ENCODE measurements around the gene FAM3C.

DNA sequence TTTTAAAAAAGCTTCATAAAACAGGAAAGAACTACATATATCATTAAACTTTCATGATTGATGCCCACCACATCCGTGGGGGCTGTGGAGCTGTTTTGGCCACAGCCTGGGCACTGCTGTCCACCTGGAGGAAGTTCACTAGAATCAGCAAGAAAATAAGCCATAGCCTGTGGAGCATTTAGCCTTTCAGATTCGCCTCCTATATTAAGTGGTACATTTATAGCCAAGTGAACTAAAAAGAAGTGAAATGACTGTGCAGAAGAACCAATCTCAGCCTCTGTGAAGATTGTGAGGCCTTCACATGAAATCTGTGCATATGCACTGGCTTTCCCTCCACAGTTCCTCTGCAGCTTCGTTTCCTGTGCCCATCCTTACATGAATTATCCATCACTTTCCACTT, 43.8 kb downstream of the FAM3C start:
- TF ChIP-seq, protein P1, sequence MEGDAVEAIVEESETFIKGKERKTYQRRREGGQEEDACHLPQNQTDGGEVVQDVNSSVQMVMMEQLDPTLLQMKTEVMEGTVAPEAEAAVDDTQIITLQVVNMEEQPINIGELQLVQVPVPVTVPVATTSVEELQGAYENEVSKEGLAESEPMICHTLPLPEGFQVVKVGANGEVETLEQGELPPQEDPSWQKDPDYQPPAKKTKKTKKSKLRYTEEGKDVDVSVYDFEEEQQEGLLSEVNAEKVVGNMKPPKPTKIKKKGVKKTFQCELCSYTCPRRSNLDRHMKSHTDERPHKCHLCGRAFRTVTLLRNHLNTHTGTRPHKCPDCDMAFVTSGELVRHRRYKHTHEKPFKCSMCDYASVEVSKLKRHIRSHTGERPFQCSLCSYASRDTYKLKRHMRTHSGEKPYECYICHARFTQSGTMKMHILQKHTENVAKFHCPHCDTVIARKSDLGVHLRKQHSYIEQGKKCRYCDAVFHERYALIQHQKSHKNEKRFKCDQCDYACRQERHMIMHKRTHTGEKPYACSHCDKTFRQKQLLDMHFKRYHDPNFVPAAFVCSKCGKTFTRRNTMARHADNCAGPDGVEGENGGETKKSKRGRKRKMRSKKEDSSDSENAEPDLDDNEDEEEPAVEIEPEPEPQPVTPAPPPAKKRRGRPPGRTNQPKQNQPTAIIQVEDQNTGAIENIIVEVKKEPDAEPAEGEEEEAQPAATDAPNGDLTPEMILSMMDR (IDR thresholded peaks at IDR 0.05), result no peak
- no peak for TF ChIP-seq POLR2A (IDR thresholded peaks at IDR 0.05)
